HepG2 (cell line): ENCODE results near the gene ZNF524. TPM values are rescaled to one million over a fixed set of nuclear protein-coding genes. Genes with fewer than 3 reads are reported as not detected.

Source experiments
- CAMTA2 ChIP-seq: sonication (generic); formaldehyde crosslinking; IDR thresholded peaks from 2 replicates; pipeline ENCODE4 v1.4.0; 2020; ENCODE audit warnings: mild to moderate bottlenecking, missing genetic modification reagents, borderline replicate concordance
- KLF16 ChIP-seq, 2 experiments: sonication (generic) in 1 of 2; formaldehyde crosslinking in 1 of 2; IDR thresholded peaks; 2 replicates each; pipeline versions ENCODE4 v1.6.1 to v1.8.0; 2016 to 2023; ENCODE audit warnings: missing genetic modification reagents in 2 of 2, missing compliant biosample characterization in 1 of 2
- NFATC3 ChIP-seq: sonication (generic); formaldehyde crosslinking; IDR thresholded peaks from 2 replicates; pipeline ENCODE4 v1.5.1; 2020; ENCODE audit warnings: mild to moderate bottlenecking, missing genetic modification reagents
- NR2C2 ChIP-seq: sonication (generic); formaldehyde crosslinking; IDR thresholded peaks from 2 replicates; pipeline ENCODE4 v1.4.0; 2020; ENCODE audit warnings: missing genetic modification reagents, mild to moderate bottlenecking, moderate library complexity, borderline replicate concordance
- SP1 ChIP-seq, 2 experiments: fragments of 450-650 bp in 1 of 2; sonication (generic) in 1 of 2; formaldehyde crosslinking in 1 of 2; IDR thresholded peaks; 2 replicates each; pipeline versions ENCODE4 v1.4.0 to v1.6.1; 2016 to 2020; ENCODE audit warnings: missing genetic modification reagents in 1 of 2
- SRSF1 ChIP-seq: fragments of 200-400 bp; formaldehyde crosslinking; optimal IDR thresholded peaks from 2 replicates; pipeline ENCODE3; 2017; ENCODE audit warnings: mild to moderate bottlenecking, low read depth, low read length, moderate library complexity
- TP53 ChIP-seq: sonication (generic); formaldehyde crosslinking; conservative IDR thresholded peaks from 2 replicates; pipeline ENCODE4 v1.4.0; 2020; ENCODE audit warnings: missing genetic modification reagents
- ZNF224 ChIP-seq: sonication (generic); formaldehyde crosslinking; IDR thresholded peaks from 2 replicates; pipeline ENCODE4 v1.5.0; 2020; ENCODE audit warnings: mild to moderate bottlenecking, missing genetic modification reagents
- ZNF235 ChIP-seq: sonication (generic); formaldehyde crosslinking; IDR thresholded peaks from 2 replicates; pipeline ENCODE4 v1.8.1; 2023; ENCODE audit warnings: mild to moderate bottlenecking, missing genetic modification reagents, borderline replicate concordance
- ZNF407 ChIP-seq: sonication (generic); formaldehyde crosslinking; IDR thresholded peaks from one replicate; pipeline ENCODE4 v1.5.1; 2020; ENCODE audit warnings: mild to moderate bottlenecking, missing genetic modification reagents; ENCODE audit errors: not compliant biosample characterization
- polyA plus RNA-seq, 8 experiments: library from polyadenylated mRNA; depleted of rRNA in 3 of 8; stranded (reverse) in 7 of 8; unstranded in 1 of 8; fragments of >200 nt; fragmentation: Illumina TruSeq in 4 of 8; extraction: Trizol in 4 of 8; gene quantifications; 2 replicates each; pipeline versions ENCODE4 v1.2.1 to v1.2.3, GENCODE V29; 2011 to 2016; ENCODE audit warnings: low read depth in 4 of 8, missing spikeins in 1 of 8, mixed read lengths in 1 of 8; ENCODE audit not compliant: insufficient read depth in 1 of 8
- total RNA-seq, 5 experiments: library from RNA; depleted of rRNA; stranded (reverse); fragments of >200 nt; fragmentation: Illumina TruSeq; extraction: Trizol; gene quantifications; 2 replicates each; pipeline ENCODE4 v1.2.3, GENCODE V29; 2016; ENCODE audit warnings: low read depth in 1 of 5
- TF ChIP-seq, protein P1 (sequence below), 2 experiments: fragments of 450-650 bp in 1 of 2; sonication (generic) in 1 of 2; formaldehyde crosslinking in 1 of 2; IDR thresholded peaks; 2 replicates each; pipeline versions ENCODE4 v1.6.1 to v1.8.0; 2016 to 2022; ENCODE audit warnings: antibody characterized with exemption in 1 of 2, mild to moderate bottlenecking in 1 of 2, missing genetic modification reagents in 1 of 2

The ZNF524 gene
- total and polyA plus RNA-seq, 2 of the 13 experiments (the other 11 are each of a cell fraction or from before 2014, with no cell fraction given): 3.2 to 4.6 TPM

GRCh38 chr19:55605207-55605636, 5.1 kb downstream of the ZNF524 start (continued):
- TF ChIP-seq, protein P1, sequence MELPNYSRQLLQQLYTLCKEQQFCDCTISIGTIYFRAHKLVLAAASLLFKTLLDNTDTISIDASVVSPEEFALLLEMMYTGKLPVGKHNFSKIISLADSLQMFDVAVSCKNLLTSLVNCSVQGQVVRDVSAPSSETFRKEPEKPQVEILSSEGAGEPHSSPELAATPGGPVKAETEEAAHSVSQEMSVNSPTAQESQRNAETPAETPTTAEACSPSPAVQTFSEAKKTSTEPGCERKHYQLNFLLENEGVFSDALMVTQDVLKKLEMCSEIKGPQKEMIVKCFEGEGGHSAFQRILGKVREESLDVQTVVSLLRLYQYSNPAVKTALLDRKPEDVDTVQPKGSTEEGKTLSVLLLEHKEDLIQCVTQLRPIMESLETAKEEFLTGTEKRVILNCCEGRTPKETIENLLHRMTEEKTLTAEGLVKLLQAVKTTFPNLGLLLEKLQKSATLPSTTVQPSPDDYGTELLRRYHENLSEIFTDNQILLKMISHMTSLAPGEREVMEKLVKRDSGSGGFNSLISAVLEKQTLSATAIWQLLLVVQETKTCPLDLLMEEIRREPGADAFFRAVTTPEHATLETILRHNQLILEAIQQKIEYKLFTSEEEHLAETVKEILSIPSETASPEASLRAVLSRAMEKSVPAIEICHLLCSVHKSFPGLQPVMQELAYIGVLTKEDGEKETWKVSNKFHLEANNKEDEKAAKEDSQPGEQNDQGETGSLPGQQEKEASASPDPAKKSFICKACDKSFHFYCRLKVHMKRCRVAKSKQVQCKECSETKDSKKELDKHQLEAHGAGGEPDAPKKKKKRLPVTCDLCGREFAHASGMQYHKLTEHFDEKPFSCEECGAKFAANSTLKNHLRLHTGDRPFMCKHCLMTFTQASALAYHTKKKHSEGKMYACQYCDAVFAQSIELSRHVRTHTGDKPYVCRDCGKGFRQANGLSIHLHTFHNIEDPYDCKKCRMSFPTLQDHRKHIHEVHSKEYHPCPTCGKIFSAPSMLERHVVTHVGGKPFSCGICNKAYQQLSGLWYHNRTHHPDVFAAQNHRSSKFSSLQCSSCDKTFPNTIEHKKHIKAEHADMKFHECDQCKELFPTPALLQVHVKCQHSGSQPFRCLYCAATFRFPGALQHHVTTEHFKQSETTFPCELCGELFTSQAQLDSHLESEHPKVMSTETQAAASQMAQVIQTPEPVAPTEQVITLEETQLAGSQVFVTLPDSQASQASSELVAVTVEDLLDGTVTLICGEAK (IDR thresholded peaks at IDR 0.05): peak; percentile 38; the same call in 1 of the 2 replicates
- TF ChIP-seq, protein P1 (CRISPR knock-in tag; IDR thresholded peaks at IDR 0.05): no peak
- TF ChIP-seq ZNF235 (CRISPR knock-in tag) (no peak), NFATC3 (no peak), KLF16 (CRISPR knock-in tag; IDR thresholded peaks at IDR 0.05) (0 out of 4 replicates have a peak, but pooled peaks of 1 of the 2 experiments have one; percentile 39), CAMTA2 (CRISPR knock-in tag) (no peak), NR2C2 (peak; percentile 33; the same call in 1 of the 2 replicates), ZNF224 (CRISPR knock-in tag) (no peak), ZNF407 (CRISPR knock-in tag) (no peak), SRSF1 (no peak), TP53 (CRISPR knock-in tag) (no peak), SP1 (IDR thresholded peaks at IDR 0.05) (no peak), SP1 (CRISPR knock-in tag; IDR thresholded peaks at IDR 0.05) (peak; percentile 69)
